Endodermal cell (in vitro differentiated cells): ENCODE measurements around the gene CISD2. TPM values are rescaled to one million over a fixed set of nuclear protein-coding genes. Genes with fewer than 3 reads are reported as not detected.
"Not testable (repeated sequence)": the region's sequence is repeated elsewhere in the genome, so short reads cannot be mapped to it uniquely, and the experiment has no call there.

Experiments used
- DNase-seq: peaks from one replicate; pipeline ENCODE4 v3.0.0-alpha.2; 2017
- H3K27ac ChIP-seq: 2 replicates; pipeline ENCODE4 v1.5.1; 2013; ENCODE audit warnings: mild to moderate bottlenecking, low read depth, low read length, moderate library complexity
- H3K27me3 ChIP-seq: 2 replicates; pipeline ENCODE4 v1.6.1; 2013; ENCODE audit warnings: mild to moderate bottlenecking, low read length, moderate library complexity; ENCODE audit not compliant: insufficient read depth, control insufficient read depth, poor library complexity, severe bottlenecking
- H3K36me3 ChIP-seq: 2 replicates; pipeline ENCODE4 v1.7.0; 2013; ENCODE audit warnings: mild to moderate bottlenecking, low read length, moderate library complexity; ENCODE audit not compliant: control insufficient read depth, insufficient read depth
- H3K4me1 ChIP-seq: one replicate; pipeline ENCODE4 v1.7.0; 2013; ENCODE audit warnings: low read length; ENCODE audit not compliant: control insufficient read depth, insufficient read depth
- H3K4me3 ChIP-seq: 2 replicates; pipeline ENCODE4 v1.5.1; 2013; ENCODE audit warnings: mild to moderate bottlenecking, low read length, moderate library complexity
- H3K9ac ChIP-seq: 2 replicates; pipeline ENCODE4 v1.6.1; 2013; ENCODE audit warnings: mild to moderate bottlenecking, low read length, moderate library complexity; ENCODE audit not compliant: poor library complexity, severe bottlenecking; ENCODE audit errors: extremely low read depth
- H3K9me3 ChIP-seq: 2 replicates; pipeline ENCODE4 v1.6.1; 2013; ENCODE audit warnings: mild to moderate bottlenecking, low read length, moderate library complexity; ENCODE audit not compliant: control insufficient read depth
- H3K27ac Mint-ChIP-seq: 2 replicates; pipeline ENCODE4 v1.8.0; 2020; ENCODE audit warnings: mixed read lengths
- H3K27me3 Mint-ChIP-seq: 2 replicates; pipeline ENCODE4 v1.8.0; 2021; ENCODE audit warnings: mild to moderate bottlenecking, mixed read lengths; ENCODE audit not compliant: insufficient read depth
- H3K36me3 Mint-ChIP-seq: 2 replicates; pipeline ENCODE4 v1.8.0; 2020; ENCODE audit warnings: low read depth, mixed read lengths
- H3K4me1 Mint-ChIP-seq: 2 replicates; pipeline ENCODE4 v1.8.0; 2020; ENCODE audit warnings: mixed read lengths
- H3K4me3 Mint-ChIP-seq: 2 replicates; pipeline ENCODE4 v1.8.0; 2020; ENCODE audit warnings: mild to moderate bottlenecking, moderate library complexity, mixed read lengths
- H3K9me3 Mint-ChIP-seq: 2 replicates; pipeline ENCODE4 v1.8.0; 2020; ENCODE audit warnings: mild to moderate bottlenecking, mixed read lengths
- WGBS, 2 experiments: methylation state at CpG; one replicate each; pipeline versions ENCODE4 v1.1.5 to v1.1.7; 2013; ENCODE audit warnings: missing lambda C conversion rate in 2 of 2, mixed read lengths in 1 of 2; ENCODE audit not compliant: insufficient coverage in 1 of 2, insufficient read length in 1 of 2; 5-methylcytosine and 5-hydroxymethylcytosine counted together
- total RNA-seq, 2 donors: library from RNA; stranded (reverse); fragmentation: NEBNext Ultra II Directional in 1 of 2; extraction: Animal tissue kit (Norgen Biotek cat#: 25700) in 1 of 2; gene quantifications; 2 replicates in 1 of 2; 3 replicates in 1 of 2; pipeline ENCODE4 v1.2.1, GENCODE V29; 2021
- TF ChIP-seq, protein P1 (sequence below): fragments of 200-600 bp; sonication (generic); conservative IDR thresholded peaks from 2 replicates; pipeline ENCODE4 v1.5.0; 2021; ENCODE audit warnings: antibody characterized with exemption, mild to moderate bottlenecking

The CISD2 gene
- total RNA-seq, 2 donors from 2014 or later, result 36.9 to 38.5 TPM

DNA sequence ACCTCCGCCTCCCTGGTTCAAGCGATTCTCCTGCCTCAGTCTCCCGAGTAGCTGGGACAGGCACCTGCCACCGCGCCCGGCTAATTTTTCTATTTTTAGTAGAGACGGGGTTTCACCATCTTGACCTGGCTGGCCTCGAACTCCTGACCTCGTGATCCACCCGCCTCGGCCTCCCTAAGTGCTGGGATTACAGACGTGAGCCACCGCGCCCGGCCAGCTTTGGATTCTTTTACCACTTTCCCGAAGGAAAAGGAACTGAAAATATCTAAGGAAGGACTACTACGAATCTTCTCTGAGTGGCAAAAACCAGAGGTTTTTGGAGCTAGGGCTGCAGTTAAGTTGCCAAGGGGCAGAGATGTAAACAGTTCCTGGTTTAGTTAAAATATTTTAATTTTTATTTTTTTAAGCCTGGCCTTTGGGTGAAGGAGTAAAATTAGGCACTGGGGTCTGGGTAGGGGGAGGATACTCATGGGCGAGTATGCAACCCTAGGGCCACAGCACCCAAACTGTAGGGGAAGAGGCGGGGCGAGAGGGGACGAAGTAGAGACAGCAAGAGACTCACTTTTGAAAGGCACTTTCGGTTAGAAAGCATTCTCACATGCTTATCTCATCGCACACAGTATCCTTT lies 525 bp upstream of the CISD2 start:
- peak overlapping the region; percentile 94 for H3K4me3 ChIP-seq
- no peaks in the 10 kb centered on the region for H3K27me3 ChIP-seq
- peak overlapping the region; percentile 80 for H3K4me3 Mint-ChIP-seq
- H3K27me3 Mint-ChIP-seq, result no peaks in the 10 kb centered on the region
- DNase-seq, result no peak
- H3K9me3 ChIP-seq, result peaks cover 6% of the 10 kb centered on the region
- TF ChIP-seq, protein P1, sequence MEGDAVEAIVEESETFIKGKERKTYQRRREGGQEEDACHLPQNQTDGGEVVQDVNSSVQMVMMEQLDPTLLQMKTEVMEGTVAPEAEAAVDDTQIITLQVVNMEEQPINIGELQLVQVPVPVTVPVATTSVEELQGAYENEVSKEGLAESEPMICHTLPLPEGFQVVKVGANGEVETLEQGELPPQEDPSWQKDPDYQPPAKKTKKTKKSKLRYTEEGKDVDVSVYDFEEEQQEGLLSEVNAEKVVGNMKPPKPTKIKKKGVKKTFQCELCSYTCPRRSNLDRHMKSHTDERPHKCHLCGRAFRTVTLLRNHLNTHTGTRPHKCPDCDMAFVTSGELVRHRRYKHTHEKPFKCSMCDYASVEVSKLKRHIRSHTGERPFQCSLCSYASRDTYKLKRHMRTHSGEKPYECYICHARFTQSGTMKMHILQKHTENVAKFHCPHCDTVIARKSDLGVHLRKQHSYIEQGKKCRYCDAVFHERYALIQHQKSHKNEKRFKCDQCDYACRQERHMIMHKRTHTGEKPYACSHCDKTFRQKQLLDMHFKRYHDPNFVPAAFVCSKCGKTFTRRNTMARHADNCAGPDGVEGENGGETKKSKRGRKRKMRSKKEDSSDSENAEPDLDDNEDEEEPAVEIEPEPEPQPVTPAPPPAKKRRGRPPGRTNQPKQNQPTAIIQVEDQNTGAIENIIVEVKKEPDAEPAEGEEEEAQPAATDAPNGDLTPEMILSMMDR, result no peak
- 44 to 62% methylated on average over 12 to 23 of the region's 23 CpGs for WGBS, 2 experiments
- peak overlapping the region; percentile 80 for H3K9ac ChIP-seq
- peaks cover 3% of the 10 kb centered on the region for H3K4me1 ChIP-seq
- H3K9me3 Mint-ChIP-seq, result peaks cover 3% of the 10 kb centered on the region
- H3K36me3 ChIP-seq, result peaks cover 7% of the 10 kb centered on the region
- H3K4me1 Mint-ChIP-seq, result peaks cover 30% of the 10 kb centered on the region
- H3K27ac ChIP-seq, result peak overlapping the region; percentile 97
- H3K36me3 Mint-ChIP-seq, result peaks cover 14% of the 10 kb centered on the region
- H3K27ac Mint-ChIP-seq, result peak overlapping the region; percentile 98

DNA sequence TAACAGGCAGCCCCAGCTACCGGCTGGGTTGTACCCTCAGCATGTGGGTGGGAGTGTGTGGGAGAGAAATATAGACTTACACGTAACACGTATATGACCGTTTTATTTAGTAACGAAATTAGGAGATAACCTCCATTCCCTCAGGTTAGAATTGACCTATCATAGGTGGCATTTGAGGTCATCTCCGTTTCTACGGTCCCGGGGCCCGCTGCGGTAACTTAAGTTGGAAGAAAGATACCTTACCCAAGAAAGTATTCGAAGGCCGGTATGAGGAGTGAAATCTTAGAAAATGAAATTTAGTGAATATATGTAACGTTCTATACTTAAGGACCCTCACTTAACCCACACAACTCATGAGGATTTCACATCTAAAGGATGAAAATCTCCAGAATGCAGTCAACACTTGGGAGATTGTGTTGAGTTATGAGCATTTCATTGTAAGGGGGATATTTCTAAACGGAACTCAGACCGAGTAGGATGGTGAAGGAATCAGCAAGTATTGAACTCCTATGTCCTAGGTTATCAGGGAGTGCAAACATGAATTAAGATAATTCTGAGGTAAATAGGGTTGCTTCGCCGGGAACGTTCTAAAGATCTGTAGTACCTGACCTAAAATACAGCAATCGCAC lies 891 bp downstream of the CISD2 start:
- Mint-ChIP-seq H3K27ac (peak overlapping the region; percentile 96), H3K4me3 (peak overlapping the region; percentile 80), H3K4me1 (peaks cover 30% of the 10 kb centered on the region), H3K36me3 (peaks cover 27% of the 10 kb centered on the region), H3K9me3 (peaks cover 12% of the 10 kb centered on the region), H3K27me3 (no peaks in the 10 kb centered on the region)
- no peak for DNase-seq
- Histone ChIP-seq H3K27me3 (no peaks in the 10 kb centered on the region), H3K27ac (peak overlapping the region; percentile 97), H3K4me3 (peak overlapping the region; percentile 94), H3K9me3 (peaks cover 18% of the 10 kb centered on the region), H3K4me1 (peaks cover 3% of the 10 kb centered on the region), H3K9ac (peak overlapping the region; percentile 80), H3K36me3 (peaks cover 20% of the 10 kb centered on the region)
- TF ChIP-seq, protein P1, result no peak
- WGBS, 2 experiments, result 12 to 29% methylated on average over 6 to 18 of the region's 19 CpGs

DNA sequence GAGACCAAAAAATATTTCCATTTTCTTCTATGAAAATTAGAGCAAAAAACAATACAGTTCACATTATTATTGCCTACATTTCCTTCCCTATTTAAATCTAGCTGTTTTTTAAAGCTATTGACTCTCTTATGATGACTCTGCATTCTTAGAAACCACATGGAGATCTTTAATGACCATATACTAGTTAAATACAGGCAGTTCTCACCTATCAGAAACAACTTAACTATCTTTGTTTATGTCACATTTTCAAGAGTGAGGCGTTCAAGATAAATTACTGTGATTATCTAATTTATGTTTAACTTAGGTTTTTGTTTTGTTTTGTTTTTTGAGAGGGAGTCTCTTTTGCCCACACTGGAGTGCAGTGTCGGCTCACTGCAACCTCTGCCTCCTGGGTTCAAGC lies 3.0 kb downstream of the CISD2 start:
- TF ChIP-seq, protein P1, result no peak
- H3K9me3 ChIP-seq, result peaks cover 39% of the 10 kb centered on the region
- H3K27me3 Mint-ChIP-seq, result no peaks in the 10 kb centered on the region
- no peak overlapping the region for H3K4me3 Mint-ChIP-seq
- peaks cover 3% of the 10 kb centered on the region for H3K4me1 ChIP-seq
- peak overlapping the region; percentile 94 for H3K4me3 ChIP-seq
- no peak overlapping the region for H3K27ac ChIP-seq
- no peak for DNase-seq
- H3K27me3 ChIP-seq, result no peaks in the 10 kb centered on the region
- no peak overlapping the region for H3K27ac Mint-ChIP-seq
- WGBS, 2 experiments, result 90% methylated on average over 2 of the region's 2 CpGs; no CpG with 5 or more reads in 1 of the 2 experiments
- peaks cover 48% of the 10 kb centered on the region for H3K36me3 Mint-ChIP-seq
- H3K9me3 Mint-ChIP-seq, result peaks cover 27% of the 10 kb centered on the region
- H3K9ac ChIP-seq, result no peak overlapping the region
- H3K4me1 Mint-ChIP-seq, result peaks cover 21% of the 10 kb centered on the region
- H3K36me3 ChIP-seq, result peaks cover 41% of the 10 kb centered on the region

DNA sequence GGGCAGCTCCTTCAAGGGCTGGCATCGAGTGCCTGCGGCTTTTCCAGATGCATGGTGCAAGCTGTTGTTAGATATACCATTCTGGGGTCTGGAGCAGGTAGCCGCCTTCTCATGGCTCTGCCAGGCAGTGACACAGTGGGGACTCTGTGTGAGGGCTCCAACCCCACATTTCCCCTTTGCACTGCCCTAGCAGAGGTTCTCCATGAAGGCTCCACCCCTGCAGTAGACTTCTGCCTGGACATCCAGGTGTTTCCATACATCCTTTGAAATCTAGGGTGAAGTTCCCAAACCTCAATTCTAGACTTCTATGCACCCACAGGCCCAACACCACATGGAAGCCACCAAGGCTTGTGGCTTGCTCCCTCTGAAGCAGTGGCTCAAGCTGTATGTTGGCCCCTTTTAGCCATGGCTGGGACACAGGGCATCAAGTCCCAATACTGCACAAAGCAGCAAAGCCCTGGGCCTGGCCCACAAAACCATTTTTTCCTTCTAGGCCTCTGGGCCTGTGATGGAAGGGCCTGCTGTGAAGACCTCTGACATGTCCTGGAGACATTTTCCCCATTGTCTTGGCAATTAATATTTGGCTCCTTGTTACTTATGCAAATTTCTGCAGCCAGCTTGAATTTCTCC lies 8.8 kb downstream of the CISD2 start:
- not testable (repeated sequence) for H3K27ac ChIP-seq, H3K27me3 ChIP-seq, H3K9ac ChIP-seq, H3K4me3 Mint-ChIP-seq, H3K4me1 ChIP-seq, H3K27ac Mint-ChIP-seq, H3K4me1 Mint-ChIP-seq, H3K27me3 Mint-ChIP-seq
- Histone ChIP-seq H3K4me3 (peak overlapping the region; percentile 41), H3K36me3 (peaks cover 50% of the 10 kb centered on the region), H3K9me3 (peaks cover 62% of the 10 kb centered on the region)
- Mint-ChIP-seq H3K36me3 (peaks cover 73% of the 10 kb centered on the region), H3K9me3 (peaks cover 52% of the 10 kb centered on the region)
- 99 to 100% methylated on average over 2 to 3 of the region's 3 CpGs for WGBS, 2 experiments
- DNase-seq, result peak; percentile 39

DNA sequence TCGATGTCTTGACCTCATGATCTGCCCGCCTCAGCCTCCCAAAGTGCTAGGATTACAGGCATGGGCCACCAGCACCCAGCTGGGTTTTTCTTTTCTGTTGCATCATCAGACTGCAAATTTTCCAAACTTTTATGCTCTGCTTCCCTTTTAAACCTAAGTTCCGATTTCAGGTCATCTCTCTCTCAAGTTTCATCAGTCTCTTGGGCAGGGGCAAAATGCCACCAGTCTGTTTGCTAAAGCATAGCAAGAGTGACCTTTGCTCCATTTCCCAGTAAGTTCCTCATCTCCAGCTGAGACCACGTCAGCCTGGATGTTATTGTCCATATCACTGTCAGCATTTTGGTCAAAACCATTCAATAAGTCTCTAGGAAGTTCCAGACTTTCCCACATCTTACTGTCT lies 9.6 kb downstream of the CISD2 start:
- peak overlapping the region; percentile 62 for H3K4me3 ChIP-seq
- H3K4me1 Mint-ChIP-seq, H3K9ac ChIP-seq, H3K27me3 ChIP-seq, DNase-seq, H3K4me3 Mint-ChIP-seq, H3K27ac ChIP-seq, H3K27me3 Mint-ChIP-seq, H3K27ac Mint-ChIP-seq, H3K4me1 ChIP-seq: not testable (repeated sequence)
- H3K9me3 ChIP-seq, result peaks cover 56% of the 10 kb centered on the region
- Mint-ChIP-seq H3K36me3 (peaks cover 66% of the 10 kb centered on the region), H3K9me3 (peaks cover 48% of the 10 kb centered on the region)
- peaks cover 43% of the 10 kb centered on the region for H3K36me3 ChIP-seq
- 62 to 65% methylated on average over 3 to 4 of the region's 4 CpGs for WGBS, 2 experiments
